Measurements from ENCODE around the gene LDLRAD2.

- TF ChIP-seq POLR2A (IDR thresholded peaks at IDR 0.05), result no peak
- no peak for TF ChIP-seq CTCF (IDR thresholded peaks at IDR 0.05)
These were observed 48.2 kb upstream of the LDLRAD2 start for GRCh38 chr1:21763694-21764419.

Data from Peyer's patch (tissue), 4 donors.